DOHH2 (cell line): ENCODE measurements around the gene APLF.

Experiments
- H3F3A ChIP-seq: fragments of 200-600 bp; sonication (generic), shearing (Covaris generic); 2 replicates; pipeline ENCODE4 v1.6.0; 2016; ENCODE audit warnings: antibody characterized with exemption, mild to moderate bottlenecking; ENCODE audit not compliant: control insufficient read depth, insufficient read depth
- H3K27ac ChIP-seq: fragments of 200-600 bp; sonication (generic); 2 replicates; pipeline ENCODE4 v1.5.1; 2014; ENCODE audit warnings: low read depth, mild to moderate bottlenecking, low read length, moderate library complexity
- H3K27me3 ChIP-seq: fragments of 200-600 bp; sonication (generic); 2 replicates; pipeline ENCODE4 v1.6.1; 2014; ENCODE audit warnings: mild to moderate bottlenecking, low read length, mixed read lengths; ENCODE audit not compliant: control insufficient read depth
- H3K36me3 ChIP-seq: fragments of 200-600 bp; sonication (generic); 2 replicates; pipeline ENCODE4 v1.6.1; 2014; ENCODE audit warnings: mild to moderate bottlenecking, low read length, moderate library complexity, mixed read lengths; ENCODE audit not compliant: control insufficient read depth
- H3K4me1 ChIP-seq: fragments of 200-600 bp; sonication (generic); 2 replicates; pipeline ENCODE4 v1.6.1; 2014; ENCODE audit warnings: mild to moderate bottlenecking, low read length, mixed read lengths; ENCODE audit not compliant: control insufficient read depth
- H3K4me2 ChIP-seq: fragments of 200-600 bp; sonication (generic); 2 replicates; pipeline ENCODE4 v1.6.0; 2014; ENCODE audit warnings: mild to moderate bottlenecking, low read length, moderate library complexity
- H3K4me3 ChIP-seq: fragments of 200-600 bp; sonication (generic); 2 replicates; pipeline ENCODE4 v1.5.1; 2014; ENCODE audit warnings: mild to moderate bottlenecking, low read length, mixed read lengths
- H3K79me2 ChIP-seq: fragments of 200-600 bp; sonication (generic); 2 replicates; pipeline ENCODE4 v1.6.1; 2014; ENCODE audit warnings: mild to moderate bottlenecking, low read length, mixed read lengths; ENCODE audit not compliant: control insufficient read depth
- H3K9me2 ChIP-seq: fragments of 200-600 bp; sonication (generic); replicated peaks from 2 replicates; pipeline ENCODE4 v1.6.1; 2014; ENCODE audit warnings: mild to moderate bottlenecking, low read length, mixed read lengths; ENCODE audit not compliant: control insufficient read depth
- H3K9me3 ChIP-seq: fragments of 200-600 bp; sonication (generic); 2 replicates; pipeline ENCODE4 v1.6.1; 2014; ENCODE audit warnings: antibody characterized with exemption, low read length, mixed read lengths; ENCODE audit not compliant: control insufficient read depth, insufficient read depth
- H4K20me1 ChIP-seq: fragments of 200-600 bp; sonication (generic); 2 replicates; pipeline ENCODE4 v1.6.0; 2014; ENCODE audit warnings: low read depth, mild to moderate bottlenecking, antibody characterized with exemption, low read length, moderate library complexity; ENCODE audit not compliant: control insufficient read depth, insufficient read depth
- EZH2phosphoT487 ChIP-seq: fragments of 200-600 bp; sonication (generic); IDR thresholded peaks from 2 replicates; pipeline ENCODE4 v1.6.1; 2017; ENCODE audit warnings: borderline replicate concordance, mild to moderate bottlenecking, antibody characterized with exemption, low read length, moderate library complexity, mixed read lengths
- TF ChIP-seq, protein P1 (sequence below): fragments of 200-600 bp; sonication (generic); IDR thresholded peaks from one replicate; pipeline ENCODE4 v1.5.1; 2014; ENCODE audit warnings: antibody characterized with exemption, mild to moderate bottlenecking, low read depth, low read length; ENCODE audit not compliant: poor library complexity, severe bottlenecking

The APLF gene

GRCh38 chr2:68574202-68574791, 106.9 kb downstream of the APLF start:
- no peak for TF ChIP-seq EZH2phosphoT487
- TF ChIP-seq, protein P1, sequence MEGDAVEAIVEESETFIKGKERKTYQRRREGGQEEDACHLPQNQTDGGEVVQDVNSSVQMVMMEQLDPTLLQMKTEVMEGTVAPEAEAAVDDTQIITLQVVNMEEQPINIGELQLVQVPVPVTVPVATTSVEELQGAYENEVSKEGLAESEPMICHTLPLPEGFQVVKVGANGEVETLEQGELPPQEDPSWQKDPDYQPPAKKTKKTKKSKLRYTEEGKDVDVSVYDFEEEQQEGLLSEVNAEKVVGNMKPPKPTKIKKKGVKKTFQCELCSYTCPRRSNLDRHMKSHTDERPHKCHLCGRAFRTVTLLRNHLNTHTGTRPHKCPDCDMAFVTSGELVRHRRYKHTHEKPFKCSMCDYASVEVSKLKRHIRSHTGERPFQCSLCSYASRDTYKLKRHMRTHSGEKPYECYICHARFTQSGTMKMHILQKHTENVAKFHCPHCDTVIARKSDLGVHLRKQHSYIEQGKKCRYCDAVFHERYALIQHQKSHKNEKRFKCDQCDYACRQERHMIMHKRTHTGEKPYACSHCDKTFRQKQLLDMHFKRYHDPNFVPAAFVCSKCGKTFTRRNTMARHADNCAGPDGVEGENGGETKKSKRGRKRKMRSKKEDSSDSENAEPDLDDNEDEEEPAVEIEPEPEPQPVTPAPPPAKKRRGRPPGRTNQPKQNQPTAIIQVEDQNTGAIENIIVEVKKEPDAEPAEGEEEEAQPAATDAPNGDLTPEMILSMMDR = no peak
- Histone ChIP-seq H3K9me2 (no peaks in the 10 kb centered on the region), H3K4me1 (no peaks in the 10 kb centered on the region), H3K27me3 (no peaks in the 10 kb centered on the region), H3F3A (no peaks in the 10 kb centered on the region), H3K36me3 (peaks cover 1% of the 10 kb centered on the region; the same call in 1 of the 2 replicates), H3K79me2 (no peaks in the 10 kb centered on the region), H4K20me1 (no peaks in the 10 kb centered on the region), H3K4me3 (no peak overlapping the region), H3K9me3 (no peaks in the 10 kb centered on the region), H3K27ac (no peak overlapping the region), H3K4me2 (no peak overlapping the region)

- no peaks in the 10 kb centered on the region for H3K27me3 ChIP-seq
- no peaks in the 10 kb centered on the region for H4K20me1 ChIP-seq
- no peak overlapping the region for H3K4me3 ChIP-seq
- no peak overlapping the region for H3K27ac ChIP-seq
- H3K9me2 ChIP-seq = no peaks in the 10 kb centered on the region
- H3K9me3 ChIP-seq = no peaks in the 10 kb centered on the region
- peaks cover 3% of the 10 kb centered on the region; the same call in 1 of the 2 replicates for H3K36me3 ChIP-seq
- H3K4me2 ChIP-seq = no peak overlapping the region
- H3K4me1 ChIP-seq = no peaks in the 10 kb centered on the region
- TF ChIP-seq EZH2phosphoT487 = no peak
- TF ChIP-seq, protein P1 = no peak
- no peaks in the 10 kb centered on the region for H3F3A ChIP-seq
- no peaks in the 10 kb centered on the region for H3K79me2 ChIP-seq
Observed at GRCh38 chr2:68577183-68577582, 109.8 kb downstream of the APLF start.

DNA sequence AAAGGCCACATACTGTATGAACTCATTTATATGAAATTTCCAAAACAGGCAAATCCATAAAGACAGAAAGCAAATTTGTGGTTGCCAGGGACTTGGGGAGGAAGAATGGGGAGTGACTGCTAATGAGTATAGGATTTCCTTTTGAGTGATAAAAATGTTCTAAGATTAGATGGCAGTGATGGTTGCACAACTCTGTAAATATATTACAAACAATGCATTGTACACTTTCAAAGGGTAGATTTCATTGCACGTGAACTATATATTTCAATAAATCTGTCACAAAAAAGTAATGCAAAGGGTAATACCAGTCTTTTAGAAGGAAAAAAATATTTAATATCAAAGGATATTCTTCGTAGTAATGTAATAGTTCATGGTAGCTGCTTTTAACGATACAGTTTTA, 112.3 kb downstream of the APLF start:
- TF ChIP-seq EZH2phosphoT487 = no peak
- TF ChIP-seq, protein P1 = no peak
- H4K20me1 ChIP-seq = no peaks in the 10 kb centered on the region
- no peaks in the 10 kb centered on the region for H3K79me2 ChIP-seq
- H3K4me1 ChIP-seq = no peaks in the 10 kb centered on the region
- H3K4me3 ChIP-seq = no peak overlapping the region
- H3K36me3 ChIP-seq = peaks cover 3% of the 10 kb centered on the region; the same call in 1 of the 2 replicates
- no peaks in the 10 kb centered on the region for H3K27me3 ChIP-seq
- H3K9me3 ChIP-seq = no peaks in the 10 kb centered on the region
- H3F3A ChIP-seq = no peaks in the 10 kb centered on the region
- no peaks in the 10 kb centered on the region for H3K9me2 ChIP-seq
- no peak overlapping the region for H3K27ac ChIP-seq
- H3K4me2 ChIP-seq = no peak overlapping the region
